HepG2 (cell line): ENCODE measurements around the gene SLC25A15. TPM values are rescaled to one million over a fixed set of nuclear protein-coding genes. Genes with fewer than 3 reads are reported as not detected.

Experiments used
- CBX2 ChIP-seq, 2 experiments: fragments of 200-600 bp in 1 of 2; sonication (generic); formaldehyde crosslinking in 1 of 2; IDR thresholded peaks; 2 replicates each; pipeline versions ENCODE4 v1.7.0 to v1.8.1; 2018 to 2022; ENCODE audit warnings: low read depth in 2 of 2, low read length in 1 of 2, mild to moderate bottlenecking in 1 of 2, missing genetic modification reagents in 1 of 2
- FIP1L1 ChIP-seq: fragments of 200-400 bp; formaldehyde crosslinking; IDR thresholded peaks from 2 replicates; pipeline ENCODE4 v1.6.1; 2018; ENCODE audit warnings: low read depth, mild to moderate bottlenecking, low read length, moderate library complexity, borderline replicate concordance; ENCODE audit not compliant: insufficient read depth
- KLF11 ChIP-seq: IDR thresholded peaks from 2 replicates; pipeline ENCODE4 v1.6.1; 2016; ENCODE audit warnings: missing compliant biosample characterization
- MATR3 ChIP-seq: sonication (generic); formaldehyde crosslinking; IDR thresholded peaks from 2 replicates; pipeline ENCODE4 v1.4.0; 2020; ENCODE audit warnings: missing genetic modification reagents
- MIXL1 ChIP-seq: IDR thresholded peaks from 2 replicates; pipeline ENCODE4 v1.6.1; 2016
- PITX1 ChIP-seq: sonication (generic); formaldehyde crosslinking; IDR thresholded peaks from 2 replicates; pipeline ENCODE4 v1.5.1; 2020; ENCODE audit warnings: mild to moderate bottlenecking, missing genetic modification reagents
- RFX5 ChIP-seq: IDR thresholded peaks from 2 replicates; pipeline ENCODE4 v1.6.1; 2011; ENCODE audit warnings: low read depth, low read length, improper control_type of control experiment
- SRF ChIP-seq: IDR thresholded peaks from 2 replicates; pipeline ENCODE4 v1.6.1; 2011; ENCODE audit warnings: mild to moderate bottlenecking, low read depth, low read length, moderate library complexity
- TGIF2 ChIP-seq: IDR thresholded peaks from 2 replicates; pipeline ENCODE4 v1.6.1; 2016; ENCODE audit warnings: control low read depth, missing compliant biosample characterization
- ZNF232 ChIP-seq: sonication (generic); formaldehyde crosslinking; IDR thresholded peaks from 2 replicates; pipeline ENCODE4 v1.4.0; 2020; ENCODE audit warnings: missing genetic modification reagents, borderline replicate concordance
- ZNF33A ChIP-seq: sonication (generic); formaldehyde crosslinking; IDR thresholded peaks from 2 replicates; pipeline ENCODE4 v1.5.1; 2020; ENCODE audit warnings: missing genetic modification reagents, mild to moderate bottlenecking, moderate library complexity, borderline replicate concordance
- ZNF598 ChIP-seq: sonication (generic); formaldehyde crosslinking; IDR thresholded peaks from 2 replicates; pipeline ENCODE4 v1.5.1; 2020; ENCODE audit warnings: mild to moderate bottlenecking, missing genetic modification reagents, borderline replicate concordance
- ZNF788 ChIP-seq: sonication (generic); formaldehyde crosslinking; IDR thresholded peaks from 2 replicates; pipeline ENCODE4 v1.5.0; 2020; ENCODE audit warnings: mild to moderate bottlenecking, missing genetic modification reagents, borderline replicate concordance
- ZSCAN29 ChIP-seq: sonication (generic); formaldehyde crosslinking; conservative IDR thresholded peaks from 2 replicates; pipeline ENCODE4 v1.4.0; 2020; ENCODE audit warnings: mild to moderate bottlenecking, missing genetic modification reagents
- ZSCAN31 ChIP-seq: sonication (generic); formaldehyde crosslinking; IDR thresholded peaks from 2 replicates; pipeline ENCODE4 v1.5.0; 2020; ENCODE audit warnings: low read depth, mild to moderate bottlenecking, missing genetic modification reagents
- polyA plus RNA-seq, 8 experiments: library from polyadenylated mRNA; depleted of rRNA in 3 of 8; stranded (reverse) in 7 of 8; unstranded in 1 of 8; fragments of >200 nt; fragmentation: Illumina TruSeq in 4 of 8; extraction: Trizol in 4 of 8; gene quantifications; 2 replicates each; pipeline versions ENCODE4 v1.2.1 to v1.2.3, GENCODE V29; 2011 to 2016; ENCODE audit warnings: low read depth in 4 of 8, missing spikeins in 1 of 8, mixed read lengths in 1 of 8; ENCODE audit not compliant: insufficient read depth in 1 of 8
- total RNA-seq, 5 experiments: library from RNA; depleted of rRNA; stranded (reverse); fragments of >200 nt; fragmentation: Illumina TruSeq; extraction: Trizol; gene quantifications; 2 replicates each; pipeline ENCODE4 v1.2.3, GENCODE V29; 2016; ENCODE audit warnings: low read depth in 1 of 5
- TF ChIP-seq, protein P1 (sequence below): sonication (generic); formaldehyde crosslinking; conservative IDR thresholded peaks from 2 replicates; pipeline ENCODE4 v1.4.0; 2020; ENCODE audit warnings: mild to moderate bottlenecking, missing genetic modification reagents, moderate library complexity
- TF ChIP-seq, protein P2 (sequence below): sonication (generic); formaldehyde crosslinking; IDR thresholded peaks from 2 replicates; pipeline ENCODE4 v1.4.0; 2020; ENCODE audit warnings: low read depth, missing genetic modification reagents
- TF ChIP-seq, protein P3 (sequence below): sonication (generic); IDR thresholded peaks from 2 replicates; pipeline ENCODE4 v1.6.1; 2016; ENCODE audit warnings: low read depth, borderline replicate concordance
- TF ChIP-seq, protein P4 (sequence below): sonication (generic); formaldehyde crosslinking; IDR thresholded peaks from 2 replicates; pipeline ENCODE4 v1.5.0; 2020; ENCODE audit warnings: mild to moderate bottlenecking, missing genetic modification reagents

SLC25A15 gene
- total and polyA plus RNA-seq, 2 of the 13 experiments (the other 11 are each of a cell fraction or from before 2014, with no cell fraction given) = 17.3 to 39.1 TPM

DNA sequence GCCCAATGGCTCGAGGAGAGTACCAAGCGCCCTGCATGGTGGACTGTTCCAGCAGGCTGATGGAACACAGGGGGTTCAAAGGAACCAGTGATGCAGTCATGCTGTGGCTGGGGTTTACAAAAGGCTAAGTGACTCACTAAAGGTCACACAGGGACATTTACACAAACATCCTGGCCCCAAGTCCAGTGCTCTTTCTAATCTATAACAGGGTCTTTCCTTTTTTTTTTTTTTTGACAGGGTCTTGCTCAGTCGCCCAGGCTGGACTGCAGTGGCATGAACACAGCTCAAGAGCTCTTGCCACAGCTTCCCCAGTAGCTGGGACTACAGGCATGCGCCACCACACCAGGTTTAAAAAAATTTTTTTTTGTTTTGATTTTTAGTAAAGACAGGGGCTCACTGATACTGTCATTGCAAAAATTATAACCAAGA is 2.8 kb upstream of the SLC25A15 start (continued):
- TF ChIP-seq, protein P1, sequence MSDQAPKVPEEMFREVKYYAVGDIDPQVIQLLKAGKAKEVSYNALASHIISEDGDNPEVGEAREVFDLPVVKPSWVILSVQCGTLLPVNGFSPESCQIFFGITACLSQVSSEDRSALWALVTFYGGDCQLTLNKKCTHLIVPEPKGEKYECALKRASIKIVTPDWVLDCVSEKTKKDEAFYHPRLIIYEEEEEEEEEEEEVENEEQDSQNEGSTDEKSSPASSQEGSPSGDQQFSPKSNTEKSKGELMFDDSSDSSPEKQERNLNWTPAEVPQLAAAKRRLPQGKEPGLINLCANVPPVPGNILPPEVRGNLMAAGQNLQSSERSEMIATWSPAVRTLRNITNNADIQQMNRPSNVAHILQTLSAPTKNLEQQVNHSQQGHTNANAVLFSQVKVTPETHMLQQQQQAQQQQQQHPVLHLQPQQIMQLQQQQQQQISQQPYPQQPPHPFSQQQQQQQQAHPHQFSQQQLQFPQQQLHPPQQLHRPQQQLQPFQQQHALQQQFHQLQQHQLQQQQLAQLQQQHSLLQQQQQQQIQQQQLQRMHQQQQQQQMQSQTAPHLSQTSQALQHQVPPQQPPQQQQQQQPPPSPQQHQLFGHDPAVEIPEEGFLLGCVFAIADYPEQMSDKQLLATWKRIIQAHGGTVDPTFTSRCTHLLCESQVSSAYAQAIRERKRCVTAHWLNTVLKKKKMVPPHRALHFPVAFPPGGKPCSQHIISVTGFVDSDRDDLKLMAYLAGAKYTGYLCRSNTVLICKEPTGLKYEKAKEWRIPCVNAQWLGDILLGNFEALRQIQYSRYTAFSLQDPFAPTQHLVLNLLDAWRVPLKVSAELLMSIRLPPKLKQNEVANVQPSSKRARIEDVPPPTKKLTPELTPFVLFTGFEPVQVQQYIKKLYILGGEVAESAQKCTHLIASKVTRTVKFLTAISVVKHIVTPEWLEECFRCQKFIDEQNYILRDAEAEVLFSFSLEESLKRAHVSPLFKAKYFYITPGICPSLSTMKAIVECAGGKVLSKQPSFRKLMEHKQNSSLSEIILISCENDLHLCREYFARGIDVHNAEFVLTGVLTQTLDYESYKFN (CRISPR knock-in tag) = peak; percentile 92
- TF ChIP-seq, protein P2, sequence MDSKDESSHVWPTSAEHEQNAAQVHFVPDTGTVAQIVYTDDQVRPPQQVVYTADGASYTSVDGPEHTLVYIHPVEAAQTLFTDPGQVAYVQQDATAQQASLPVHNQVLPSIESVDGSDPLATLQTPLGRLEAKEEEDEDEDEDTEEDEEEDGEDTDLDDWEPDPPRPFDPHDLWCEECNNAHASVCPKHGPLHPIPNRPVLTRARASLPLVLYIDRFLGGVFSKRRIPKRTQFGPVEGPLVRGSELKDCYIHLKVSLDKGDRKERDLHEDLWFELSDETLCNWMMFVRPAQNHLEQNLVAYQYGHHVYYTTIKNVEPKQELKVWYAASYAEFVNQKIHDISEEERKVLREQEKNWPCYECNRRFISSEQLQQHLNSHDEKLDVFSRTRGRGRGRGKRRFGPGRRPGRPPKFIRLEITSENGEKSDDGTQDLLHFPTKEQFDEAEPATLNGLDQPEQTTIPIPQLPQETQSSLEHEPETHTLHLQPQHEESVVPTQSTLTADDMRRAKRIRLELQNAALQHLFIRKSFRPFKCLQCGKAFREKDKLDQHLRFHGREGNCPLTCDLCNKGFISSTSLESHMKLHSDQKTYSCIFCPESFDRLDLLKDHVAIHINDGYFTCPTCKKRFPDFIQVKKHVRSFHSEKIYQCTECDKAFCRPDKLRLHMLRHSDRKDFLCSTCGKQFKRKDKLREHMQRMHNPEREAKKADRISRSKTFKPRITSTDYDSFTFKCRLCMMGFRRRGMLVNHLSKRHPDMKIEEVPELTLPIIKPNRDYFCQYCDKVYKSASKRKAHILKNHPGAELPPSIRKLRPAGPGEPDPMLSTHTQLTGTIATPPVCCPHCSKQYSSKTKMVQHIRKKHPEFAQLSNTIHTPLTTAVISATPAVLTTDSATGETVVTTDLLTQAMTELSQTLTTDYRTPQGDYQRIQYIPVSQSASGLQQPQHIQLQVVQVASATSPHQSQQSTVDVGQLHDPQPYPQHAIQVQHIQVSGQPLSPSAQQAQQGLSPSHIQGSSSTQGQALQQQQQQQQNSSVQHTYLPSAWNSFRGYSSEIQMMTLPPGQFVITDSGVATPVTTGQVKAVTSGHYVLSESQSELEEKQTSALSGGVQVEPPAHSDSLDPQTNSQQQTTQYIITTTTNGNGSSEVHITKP (CRISPR knock-in tag) = peak; percentile 97
- TF ChIP-seq PITX1 (CRISPR knock-in tag) (peak; percentile 78; the same call in 1 of the 2 replicates), SRF (0 out of 2 replicates have a peak, but pooled peaks have one; percentile 14), ZSCAN29 (CRISPR knock-in tag) (peak; percentile 83; the same call in 1 of the 2 replicates), ZNF788 (CRISPR knock-in tag) (no peak), KLF11 (CRISPR knock-in tag) (no peak), ZNF598 (CRISPR knock-in tag) (no peak), ZNF33A (no peak), RFX5 (no peak), MIXL1 (CRISPR knock-in tag) (0 out of 2 replicates have a peak, but pooled peaks have one; percentile 41), ZNF232 (CRISPR knock-in tag) (peak; percentile 15; the same call in 1 of the 2 replicates), TGIF2 (peak; percentile 56; the same call in 1 of the 2 replicates), MATR3 (CRISPR knock-in tag) (no peak), FIP1L1 (no peak), CBX2 (IDR thresholded peaks at IDR 0.05; ENCODE audit: low read depth, low read length) (no peak), CBX2 (CRISPR knock-in tag; IDR thresholded peaks at IDR 0.05; ENCODE audit: low read depth) (no peak), ZSCAN31 (CRISPR knock-in tag) (0 out of 2 replicates have a peak, but pooled peaks have one; percentile 52)
- TF ChIP-seq, protein P3, sequence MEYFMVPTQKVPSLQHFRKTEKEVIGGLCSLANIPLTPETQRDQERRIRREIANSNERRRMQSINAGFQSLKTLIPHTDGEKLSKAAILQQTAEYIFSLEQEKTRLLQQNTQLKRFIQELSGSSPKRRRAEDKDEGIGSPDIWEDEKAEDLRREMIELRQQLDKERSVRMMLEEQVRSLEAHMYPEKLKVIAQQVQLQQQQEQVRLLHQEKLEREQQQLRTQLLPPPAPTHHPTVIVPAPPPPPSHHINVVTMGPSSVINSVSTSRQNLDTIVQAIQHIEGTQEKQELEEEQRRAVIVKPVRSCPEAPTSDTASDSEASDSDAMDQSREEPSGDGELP = peak; percentile 14; the same call in 1 of the 2 replicates
- TF ChIP-seq, protein P4, sequence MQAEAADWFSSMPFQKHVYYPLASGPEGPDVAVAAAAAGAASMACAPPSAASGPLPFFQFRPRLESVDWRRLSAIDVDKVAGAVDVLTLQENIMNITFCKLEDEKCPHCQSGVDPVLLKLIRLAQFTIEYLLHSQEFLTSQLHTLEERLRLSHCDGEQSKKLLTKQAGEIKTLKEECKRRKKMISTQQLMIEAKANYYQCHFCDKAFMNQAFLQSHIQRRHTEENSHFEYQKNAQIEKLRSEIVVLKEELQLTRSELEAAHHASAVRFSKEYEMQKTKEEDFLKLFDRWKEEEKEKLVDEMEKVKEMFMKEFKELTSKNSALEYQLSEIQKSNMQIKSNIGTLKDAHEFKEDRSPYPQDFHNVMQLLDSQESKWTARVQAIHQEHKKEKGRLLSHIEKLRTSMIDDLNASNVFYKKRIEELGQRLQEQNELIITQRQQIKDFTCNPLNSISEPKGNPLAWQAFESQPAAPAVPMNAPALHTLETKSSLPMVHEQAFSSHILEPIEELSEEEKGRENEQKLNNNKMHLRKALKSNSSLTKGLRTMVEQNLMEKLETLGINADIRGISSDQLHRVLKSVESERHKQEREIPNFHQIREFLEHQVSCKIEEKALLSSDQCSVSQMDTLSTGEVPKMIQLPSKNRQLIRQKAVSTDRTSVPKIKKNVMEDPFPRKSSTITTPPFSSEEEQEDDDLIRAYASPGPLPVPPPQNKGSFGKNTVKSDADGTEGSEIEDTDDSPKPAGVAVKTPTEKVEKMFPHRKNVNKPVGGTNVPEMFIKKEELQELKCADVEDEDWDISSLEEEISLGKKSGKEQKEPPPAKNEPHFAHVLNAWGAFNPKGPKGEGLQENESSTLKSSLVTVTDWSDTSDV (CRISPR knock-in tag) = no peak
